ENCODE measurements around the gene LRMDA.

- TF ChIP-seq, protein P1, sequence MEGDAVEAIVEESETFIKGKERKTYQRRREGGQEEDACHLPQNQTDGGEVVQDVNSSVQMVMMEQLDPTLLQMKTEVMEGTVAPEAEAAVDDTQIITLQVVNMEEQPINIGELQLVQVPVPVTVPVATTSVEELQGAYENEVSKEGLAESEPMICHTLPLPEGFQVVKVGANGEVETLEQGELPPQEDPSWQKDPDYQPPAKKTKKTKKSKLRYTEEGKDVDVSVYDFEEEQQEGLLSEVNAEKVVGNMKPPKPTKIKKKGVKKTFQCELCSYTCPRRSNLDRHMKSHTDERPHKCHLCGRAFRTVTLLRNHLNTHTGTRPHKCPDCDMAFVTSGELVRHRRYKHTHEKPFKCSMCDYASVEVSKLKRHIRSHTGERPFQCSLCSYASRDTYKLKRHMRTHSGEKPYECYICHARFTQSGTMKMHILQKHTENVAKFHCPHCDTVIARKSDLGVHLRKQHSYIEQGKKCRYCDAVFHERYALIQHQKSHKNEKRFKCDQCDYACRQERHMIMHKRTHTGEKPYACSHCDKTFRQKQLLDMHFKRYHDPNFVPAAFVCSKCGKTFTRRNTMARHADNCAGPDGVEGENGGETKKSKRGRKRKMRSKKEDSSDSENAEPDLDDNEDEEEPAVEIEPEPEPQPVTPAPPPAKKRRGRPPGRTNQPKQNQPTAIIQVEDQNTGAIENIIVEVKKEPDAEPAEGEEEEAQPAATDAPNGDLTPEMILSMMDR (IDR thresholded peaks at IDR 0.05): no peak
- no peak for TF ChIP-seq POLR2A (IDR thresholded peaks at IDR 0.05)
Observed at GRCh38 chr10:75984067-75984466, 552.6 kb downstream of the LRMDA start.
